Activated CD8-positive, alpha-beta memory T cell treated with anti-CD3 and anti-CD28 coated beads for 4 hours (primary cell): ENCODE measurements around the gene TTC21B.

Experiments
- DNase-seq, 2 donors: peaks; one replicate each; pipeline ENCODE4 v3.0.0-alpha.2; 2020; ENCODE audit warnings: low read depth in 2 of 2

Gene TTC21B

DNA sequence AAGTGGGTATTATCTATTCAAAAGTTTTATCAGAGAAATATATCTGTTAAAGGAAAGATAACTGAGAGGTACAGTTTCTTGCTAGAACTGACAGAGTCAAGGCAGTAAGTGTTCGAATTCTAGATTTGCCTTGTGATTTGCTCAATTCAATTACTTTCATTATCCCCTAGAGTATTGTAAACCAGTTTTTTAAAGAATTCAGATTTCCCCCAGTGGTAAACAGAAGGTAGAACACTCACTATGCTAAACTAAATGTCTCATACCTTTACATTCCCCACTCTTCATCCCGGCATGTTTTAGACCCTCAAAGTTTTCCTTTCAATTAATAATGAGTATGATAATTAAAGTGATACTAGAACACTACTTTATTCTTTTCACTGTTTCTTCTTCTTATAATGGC is 28.6 kb downstream of the TTC21B start:
- DNase-seq, result no peak

DNA sequence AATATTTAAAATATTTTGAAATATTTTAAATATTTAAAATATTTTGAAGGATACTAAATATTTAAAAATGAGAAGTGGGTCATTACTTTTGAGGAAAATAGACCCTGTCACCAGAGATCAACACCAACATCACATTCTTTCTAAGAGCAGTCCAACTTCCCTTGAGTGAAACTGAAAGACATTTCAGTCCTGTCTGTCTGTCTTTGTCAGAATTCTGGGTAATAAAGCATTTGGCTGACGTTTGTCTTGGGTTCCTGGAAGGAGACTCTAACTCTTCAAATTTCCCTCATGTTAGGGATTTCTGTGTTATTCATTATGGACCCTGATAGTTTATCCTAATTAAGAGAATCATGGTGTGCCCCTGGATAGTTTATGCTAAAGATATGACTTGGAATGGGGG is 32.8 kb downstream of the TTC21B start:
- DNase-seq, result no peak

DNA sequence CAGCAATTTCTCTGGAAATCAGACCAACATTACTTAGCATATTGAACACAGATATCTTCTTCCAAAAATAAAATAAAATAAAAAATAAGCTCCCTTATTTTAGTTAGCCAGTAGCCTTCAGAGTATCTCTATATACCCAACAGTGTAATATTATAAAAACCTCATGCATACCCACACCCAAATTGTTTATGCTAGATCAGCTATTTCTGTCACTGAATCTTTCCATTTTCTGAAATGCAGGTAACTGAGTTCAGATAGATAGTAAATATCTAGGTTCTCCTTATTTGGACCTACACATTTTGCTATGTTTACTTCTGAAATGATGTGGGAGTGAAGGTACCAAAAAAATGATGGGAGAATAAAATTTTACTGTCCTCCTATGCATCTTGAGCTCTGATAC is 39.9 kb downstream of the TTC21B start:
- no peak for DNase-seq

DNA sequence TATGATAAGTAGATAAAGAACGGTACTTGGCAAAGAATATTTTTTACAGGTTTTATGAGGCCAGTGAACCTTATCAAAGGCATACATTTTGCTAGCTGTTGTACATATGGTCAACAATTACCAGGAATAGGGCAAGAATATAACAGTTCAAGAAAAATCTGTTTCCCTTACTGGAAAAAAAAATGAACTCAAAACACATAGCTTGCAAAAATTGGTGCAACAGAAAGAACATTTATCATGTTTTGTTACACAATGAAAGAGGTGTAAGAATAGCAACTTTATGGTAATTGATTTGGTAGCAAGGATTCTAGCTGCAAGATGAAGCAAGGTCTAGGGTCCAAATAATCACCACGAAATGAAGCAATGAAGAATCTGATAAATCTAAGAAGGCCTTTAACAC is 41.6 kb downstream of the TTC21B start:
- no peak for DNase-seq

DNA sequence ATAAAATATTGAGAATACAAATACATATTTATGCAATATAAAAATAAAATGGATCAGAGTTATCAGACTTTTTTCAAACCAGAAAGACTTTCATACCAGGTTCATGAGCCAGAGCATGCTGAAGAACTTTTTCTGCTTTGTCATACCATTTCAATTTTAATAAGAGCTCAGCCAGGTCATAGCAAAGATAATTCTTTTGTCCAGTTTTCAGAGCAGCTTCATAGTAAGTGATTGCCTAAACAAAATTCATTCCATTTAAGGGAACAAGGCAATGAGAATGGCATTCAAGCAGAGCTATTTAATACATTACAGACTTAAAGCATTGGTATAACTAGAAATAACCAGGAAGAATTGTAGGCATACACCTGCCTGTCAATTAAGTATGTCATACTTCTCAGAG is 42.3 kb downstream of the TTC21B start:
- no peak for DNase-seq

DNA sequence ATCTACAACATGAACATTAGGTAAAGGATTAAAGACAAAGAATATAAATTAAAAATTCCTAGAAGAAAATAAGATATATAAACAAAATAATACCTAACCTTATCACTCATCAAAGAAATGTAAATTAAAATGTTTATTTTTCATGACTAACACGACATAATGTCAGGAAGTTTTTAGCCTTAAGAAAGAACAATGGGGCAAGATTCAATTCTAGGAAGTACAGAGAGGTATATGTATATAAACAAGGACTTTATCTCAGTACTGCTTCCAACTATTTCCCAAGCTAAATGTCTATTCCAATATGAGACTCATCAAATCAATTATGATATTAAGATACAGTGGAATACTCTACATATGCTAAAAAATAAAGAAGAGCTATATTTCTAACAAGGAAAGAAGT is 44.1 kb downstream of the TTC21B start:
- no peak for DNase-seq

DNA sequence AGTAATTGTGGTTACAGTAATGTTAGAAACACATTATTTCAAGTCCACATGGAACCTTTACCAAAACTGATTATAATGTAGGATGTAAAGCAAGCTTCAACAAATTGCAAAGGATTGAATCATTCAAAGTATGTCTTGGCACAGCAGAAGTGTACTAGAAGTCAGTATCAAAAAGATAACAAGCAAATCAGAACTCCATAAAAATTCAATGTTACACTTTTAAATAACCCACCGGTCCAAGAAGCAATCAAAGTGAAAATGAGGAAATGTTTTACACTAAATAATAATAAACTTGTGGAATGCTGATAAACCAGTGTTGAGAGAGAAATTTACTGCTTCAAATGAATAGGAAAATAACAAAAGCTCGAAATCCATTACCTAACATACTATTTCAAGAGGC is 47.7 kb downstream of the TTC21B start:
- no peak for DNase-seq

DNA sequence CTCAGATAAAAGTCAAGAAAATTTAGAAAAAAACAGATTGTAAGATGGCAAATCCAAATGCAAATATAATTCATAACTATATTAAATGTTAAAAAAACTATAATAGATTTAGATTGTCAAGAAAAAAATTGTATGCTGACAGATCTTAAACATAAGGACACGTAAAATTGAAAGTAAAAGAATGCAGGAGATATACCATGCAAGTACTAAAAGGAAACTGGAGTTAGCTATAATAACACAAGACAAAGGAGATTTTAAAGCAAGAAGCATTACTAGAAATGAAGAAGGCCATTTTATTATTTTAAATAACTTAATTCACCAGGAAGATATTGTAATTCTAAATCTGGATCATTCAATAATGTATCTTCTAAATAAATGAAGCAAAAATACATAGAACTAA is 48.3 kb downstream of the TTC21B start:
- no peak for DNase-seq

DNA sequence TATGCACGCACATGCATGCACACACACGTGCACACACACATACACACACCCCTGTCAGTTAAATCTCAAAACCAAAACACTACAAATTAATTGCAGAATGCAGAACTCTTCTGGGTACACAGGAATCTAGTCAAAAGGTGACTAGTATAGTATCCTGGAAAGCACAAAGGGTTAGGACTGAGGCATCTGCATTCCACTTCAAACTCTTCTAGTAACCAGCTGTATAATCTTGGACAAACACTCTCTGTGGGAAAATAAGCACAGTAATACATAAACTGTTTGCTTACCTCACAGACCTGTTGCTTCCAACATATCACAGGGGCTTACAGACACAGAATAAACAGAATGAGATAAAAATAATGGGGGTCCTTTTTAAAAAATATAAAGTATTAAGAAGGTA is 49.1 kb downstream of the TTC21B start:
- DNase-seq, result no peak

DNA sequence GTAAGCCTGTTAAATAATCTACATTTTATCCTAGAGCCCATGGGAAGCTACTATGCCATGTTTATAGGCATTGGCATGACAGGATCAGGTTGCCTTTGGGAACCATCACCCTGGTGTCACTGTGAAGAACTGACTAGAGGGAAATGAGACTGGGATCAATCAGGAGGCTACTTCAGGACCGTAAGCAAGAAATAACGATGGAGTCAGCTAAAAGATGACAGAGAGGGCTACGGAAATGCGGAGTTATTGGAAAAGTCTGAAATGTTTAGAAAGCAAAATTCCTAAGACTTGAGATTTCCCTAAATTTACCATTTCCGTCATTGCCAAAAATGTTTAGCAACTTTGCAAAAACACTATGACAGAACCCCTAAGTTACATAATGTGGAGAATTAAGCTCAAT is 50.2 kb downstream of the TTC21B start:
- no peak for DNase-seq

DNA sequence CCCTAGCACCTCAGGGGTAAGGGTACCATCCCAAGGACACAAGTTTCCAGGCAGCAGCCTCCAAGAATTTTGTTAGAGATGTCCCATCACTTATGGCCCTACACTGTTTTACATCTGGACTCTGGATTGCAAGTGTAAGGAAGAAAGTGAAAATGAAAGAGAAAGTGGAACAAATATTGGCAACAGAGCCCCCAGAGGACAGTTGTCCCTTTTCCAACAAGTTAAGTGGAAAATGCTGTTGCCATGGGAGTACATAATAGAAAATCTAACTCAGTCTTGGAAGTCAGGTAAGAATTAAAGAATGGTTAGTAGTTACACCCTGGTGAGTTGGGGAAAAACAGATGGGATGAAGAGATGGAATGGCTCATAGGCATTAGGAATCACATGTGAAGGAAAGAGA is 50.6 kb downstream of the TTC21B start:
- DNase-seq, result no peak

DNA sequence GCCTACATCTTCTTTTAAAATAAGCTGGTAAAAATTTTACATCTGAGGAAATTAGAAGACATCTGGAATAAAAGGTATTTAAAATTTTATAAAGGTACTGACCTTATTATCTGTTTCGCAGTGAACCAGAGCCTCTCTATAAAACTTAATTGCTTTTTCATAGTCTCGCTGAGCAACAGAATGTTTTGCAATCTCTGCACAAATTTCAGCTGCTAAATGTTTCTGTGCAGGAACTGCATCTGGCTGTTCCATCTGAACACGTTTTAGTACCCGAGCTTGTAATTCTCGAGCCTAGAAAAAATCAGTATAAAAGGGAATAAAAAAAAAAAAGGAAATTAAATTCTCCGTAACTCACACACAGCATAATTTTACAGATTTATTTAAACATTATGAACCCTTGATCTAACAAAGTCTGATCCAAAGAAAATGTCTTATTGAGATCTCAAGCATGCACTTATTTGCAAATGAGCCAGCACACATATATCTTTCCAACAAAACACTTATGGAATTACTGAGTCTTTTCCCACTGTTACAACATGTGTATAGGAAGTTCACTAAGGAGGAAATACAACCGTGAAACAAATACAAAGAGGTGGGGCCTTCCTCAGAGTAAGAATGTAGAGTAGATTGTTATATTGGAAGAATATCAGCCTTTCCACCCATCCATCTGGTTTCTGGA is 51.8 kb downstream of the TTC21B start:
- no peak for DNase-seq

DNA sequence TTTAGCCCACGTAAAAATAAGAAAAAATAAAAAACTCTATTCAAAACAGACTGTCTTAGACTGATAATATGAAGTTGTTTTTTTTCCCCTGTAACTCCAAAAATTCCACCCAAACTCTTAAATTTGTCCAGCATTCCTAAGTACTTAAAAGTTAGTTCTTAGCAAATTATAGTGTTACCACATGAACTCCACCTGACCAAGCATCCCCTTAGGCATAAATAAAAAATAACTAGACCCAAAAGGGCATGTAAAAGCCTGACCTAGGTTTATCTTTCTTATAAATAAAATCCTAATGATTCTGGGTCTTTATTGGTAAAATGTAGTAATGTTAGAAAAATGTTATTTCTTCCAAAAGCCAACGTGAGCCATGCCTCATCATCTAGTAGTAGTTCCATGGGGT is 54.3 kb downstream of the TTC21B start:
- no peak for DNase-seq

DNA sequence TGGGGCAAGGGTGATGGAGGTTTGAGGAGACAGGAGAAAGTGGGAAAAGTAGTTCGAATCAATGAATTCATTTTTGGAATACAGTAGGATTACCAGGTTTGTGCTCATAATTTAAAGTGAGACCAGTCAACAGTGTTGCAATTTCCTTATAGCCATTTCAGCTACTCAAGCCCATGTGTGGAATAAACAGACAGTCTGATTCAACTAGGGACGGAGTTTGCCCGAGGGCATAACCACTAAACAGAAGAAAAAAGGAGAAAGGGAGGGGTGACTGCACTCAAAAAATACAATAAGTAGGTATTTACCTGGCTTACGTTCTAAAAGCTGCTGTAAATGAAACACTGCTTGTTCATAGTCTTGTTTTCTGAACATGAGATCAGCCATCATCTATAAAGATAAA is 55.2 kb downstream of the TTC21B start:
- DNase-seq, result no peak

DNA sequence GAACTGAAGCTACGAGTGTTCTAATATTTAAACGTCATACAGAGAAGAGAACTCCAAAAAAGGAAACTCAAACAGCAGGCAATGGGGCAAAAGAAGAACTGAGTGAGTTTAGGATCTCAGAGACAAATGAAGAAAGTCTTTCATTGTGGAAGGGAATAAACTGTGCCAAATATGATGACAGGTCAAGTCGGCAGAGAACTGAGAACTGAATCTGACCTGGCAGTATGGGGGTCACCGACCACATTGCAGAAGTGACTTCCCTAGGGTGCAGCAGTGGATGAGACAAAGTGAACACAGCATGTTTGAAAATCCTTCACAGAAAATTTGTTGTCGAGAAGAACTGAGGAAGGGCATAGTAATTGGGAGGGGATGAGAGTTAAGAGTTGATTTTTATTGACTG is 55.9 kb downstream of the TTC21B start:
- DNase-seq, result no peak

DNA sequence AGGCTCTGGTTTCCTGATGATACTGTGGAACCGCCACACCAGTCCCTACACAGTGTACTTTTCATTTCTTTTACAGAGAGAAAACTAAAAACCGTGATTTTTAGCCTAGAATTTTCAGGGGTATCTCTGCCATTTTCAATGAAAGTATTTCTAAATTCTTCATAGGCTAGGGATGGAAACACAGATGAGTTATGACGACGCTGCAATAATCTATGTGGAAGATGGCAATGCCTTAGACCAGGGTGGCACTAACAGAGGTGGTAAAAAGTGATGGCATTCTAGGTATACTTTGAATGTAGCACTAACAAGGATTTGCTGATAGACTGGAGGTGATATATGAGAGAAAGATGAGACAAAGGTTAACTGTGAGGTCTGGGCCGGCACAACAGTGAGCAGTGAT is 56.5 kb downstream of the TTC21B start:
- DNase-seq, result no peak

DNA sequence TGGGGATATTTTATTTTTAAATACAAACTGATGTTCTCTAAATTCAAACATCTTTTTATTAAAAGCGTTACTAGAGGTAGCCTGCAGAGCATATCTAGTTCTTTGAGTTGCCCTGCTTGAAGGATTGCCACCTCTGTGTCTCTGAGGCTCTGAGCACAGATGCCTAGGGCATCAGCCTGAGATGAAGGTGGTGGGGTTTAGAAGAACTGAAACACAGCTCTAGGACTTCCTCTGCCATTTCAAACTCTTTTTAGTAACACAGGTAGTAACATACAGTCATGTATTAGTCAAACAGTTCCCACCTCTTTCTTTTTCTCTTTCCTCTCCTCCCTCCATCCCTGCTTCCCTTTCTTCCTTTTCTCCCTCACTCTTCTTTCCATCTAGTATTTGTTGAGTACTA is 57.6 kb downstream of the TTC21B start:
- no peak for DNase-seq

DNA sequence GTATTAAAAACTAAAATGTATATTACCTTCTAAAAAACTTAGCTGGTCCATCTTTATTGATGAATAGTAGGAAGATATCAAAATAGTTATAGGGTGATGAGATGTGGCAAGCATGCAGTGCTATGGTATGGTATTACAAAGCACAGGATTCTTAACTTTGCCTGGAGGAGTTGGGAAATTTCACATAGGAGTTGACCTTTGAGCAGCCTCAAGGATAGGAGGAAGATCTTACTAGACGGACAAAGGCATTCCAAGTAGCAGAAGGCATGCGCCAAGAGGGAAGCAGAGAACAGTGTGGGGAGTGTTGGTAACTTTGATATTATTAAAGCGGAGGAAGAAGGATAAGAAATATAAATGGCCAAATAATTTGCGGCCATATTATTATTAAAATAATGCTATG is 60.0 kb downstream of the TTC21B start:
- DNase-seq, result no peak

DNA sequence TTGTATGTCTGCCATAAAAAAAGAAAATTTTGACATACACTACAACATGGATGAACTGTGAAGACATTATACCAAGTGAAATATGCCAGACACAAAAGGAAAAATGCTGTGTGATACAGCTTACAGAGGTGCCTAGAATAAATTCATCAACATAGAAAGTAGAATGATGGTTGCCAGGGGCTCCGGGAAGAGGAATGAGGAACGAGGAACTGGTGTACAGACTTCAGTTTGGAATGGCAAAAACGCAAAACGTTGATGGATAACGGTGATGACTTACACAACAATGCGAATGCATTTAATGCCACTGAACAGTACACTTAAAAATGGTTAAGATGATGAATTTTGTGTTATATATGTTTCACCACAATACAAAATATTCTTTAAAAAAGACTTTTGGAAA is 61.0 kb downstream of the TTC21B start:
- DNase-seq, result no peak

DNA sequence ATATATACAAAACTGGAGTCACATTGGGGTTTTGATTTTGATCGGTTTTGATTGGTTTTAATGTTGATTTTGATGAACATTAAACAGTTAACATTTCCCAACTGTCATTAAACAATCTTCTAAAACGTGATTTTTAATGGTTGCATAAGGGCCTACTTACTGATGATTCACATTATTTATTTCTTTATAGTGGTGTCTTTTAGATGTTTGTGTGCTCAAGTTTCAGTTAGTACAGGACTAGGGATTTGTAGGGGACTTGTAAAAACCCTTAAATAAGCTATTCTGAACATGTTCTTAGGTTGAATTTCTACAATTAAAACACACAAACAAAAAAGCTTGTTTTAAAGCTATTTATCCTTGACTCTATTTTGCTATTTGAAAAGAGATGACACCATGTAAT is 61.6 kb downstream of the TTC21B start:
- DNase-seq, result no peak

DNA sequence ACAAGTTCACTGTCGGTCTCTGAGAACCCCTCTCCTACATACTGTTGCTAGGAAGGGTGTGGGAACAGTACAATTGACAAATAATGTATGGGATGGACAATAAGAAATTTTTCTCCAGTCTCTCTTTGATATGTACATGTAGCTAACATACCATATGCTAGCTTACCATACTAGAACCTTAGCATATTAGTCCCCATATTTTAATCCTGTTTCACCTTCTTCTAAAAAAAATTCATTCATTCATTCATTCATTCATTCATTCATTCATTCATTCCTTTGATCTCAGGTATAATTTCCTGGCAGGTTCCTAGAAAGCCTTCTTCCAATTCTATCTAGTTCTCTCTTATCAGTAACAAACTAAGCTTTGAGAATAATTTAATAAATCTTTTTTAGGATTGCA is 62.2 kb downstream of the TTC21B start:
- DNase-seq, result no peak

DNA sequence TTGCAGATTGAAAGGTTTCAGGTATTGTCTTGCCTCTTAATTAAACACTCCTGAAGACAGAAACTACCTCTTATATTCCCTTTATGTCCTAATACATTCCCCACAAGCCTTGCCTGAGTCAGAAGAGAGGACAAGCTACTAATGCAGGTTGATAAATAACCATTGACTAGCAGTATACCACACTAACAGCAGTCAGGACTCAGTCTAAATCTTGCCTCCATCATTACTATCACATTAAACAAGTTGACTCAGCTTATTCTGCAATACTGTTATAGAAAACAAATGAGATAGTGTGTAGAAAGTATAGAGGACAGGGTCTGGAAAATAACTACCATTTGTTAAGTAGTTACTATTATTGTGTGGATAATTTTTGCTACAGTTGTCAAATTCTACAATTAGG is 63.8 kb downstream of the TTC21B start:
- no peak for DNase-seq

DNA sequence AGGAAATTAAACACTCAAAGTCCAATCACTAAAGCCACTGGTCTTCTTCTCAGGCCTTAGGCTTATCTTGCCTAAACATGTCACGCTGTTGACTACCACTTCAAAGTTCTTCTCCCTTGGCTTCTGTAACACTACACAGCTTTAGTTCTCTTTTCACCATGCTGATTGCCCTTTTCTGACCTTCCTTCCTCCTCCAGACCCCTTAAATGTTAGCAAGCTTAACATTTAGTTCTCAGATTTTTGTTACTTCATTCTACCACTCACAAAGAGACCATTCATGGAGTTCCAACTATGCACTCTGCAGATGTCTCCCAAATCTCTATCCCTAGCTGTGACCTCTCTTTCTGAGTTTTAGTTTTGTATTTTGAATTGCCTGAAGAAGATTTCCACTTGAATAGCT is 64.4 kb downstream of the TTC21B start:
- DNase-seq, result no peak

DNA sequence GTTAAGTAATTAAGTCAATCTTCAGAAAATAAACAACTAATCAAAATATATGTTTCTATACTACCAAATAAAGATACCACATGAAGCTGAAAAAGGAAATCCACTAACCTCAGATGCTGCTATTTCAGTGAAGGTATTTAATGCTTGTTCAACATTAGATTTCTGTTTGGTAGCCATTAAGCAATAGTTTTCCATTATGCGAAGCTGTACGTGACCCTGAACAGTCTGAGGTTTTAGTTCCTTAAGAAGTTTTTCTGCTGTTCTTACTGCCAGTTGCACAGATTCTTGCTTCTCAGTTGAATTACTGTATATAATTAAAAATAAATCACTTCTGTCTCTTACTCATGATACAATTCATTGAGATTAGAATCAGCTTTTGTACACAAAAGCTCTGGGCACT is 65.4 kb downstream of the TTC21B start:
- no peak for DNase-seq
